HG02885 (cell line): Measurements from ENCODE around the gene ATG13.
"Not testable (repeated sequence)": the region's sequence is repeated elsewhere in the genome, so short reads cannot be mapped to it uniquely, and the experiment has no call there.

Source experiments
- ATAC-seq: cut with Tn5 transposase; IDR thresholded peaks from one replicate; pipeline ENCODE4 v1.9.1; 2021; ENCODE audit warnings: mild to moderate bottlenecking; ENCODE audit not compliant: unreplicated experiment, poor library complexity

Gene ATG13

DNA sequence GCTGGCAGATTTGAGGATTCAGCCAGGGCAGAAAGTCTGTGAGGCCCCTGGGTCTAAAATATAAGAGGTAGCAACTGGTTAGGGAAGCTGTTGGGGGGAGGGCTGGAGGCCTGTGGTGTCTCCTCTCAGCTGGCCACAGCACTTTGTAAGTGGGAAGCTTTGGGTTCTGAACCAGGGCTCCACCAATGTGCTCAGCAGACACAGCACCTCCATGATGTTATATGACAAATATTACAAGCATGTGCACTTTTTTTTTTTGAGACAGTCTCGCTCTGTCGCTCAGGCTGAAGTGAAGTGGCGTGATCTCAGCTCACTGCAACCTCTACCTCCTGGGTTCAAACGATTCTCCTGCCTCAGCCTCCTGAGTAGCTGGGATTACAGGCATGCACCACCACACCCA lies 75.1 kb downstream of the ATG13 start:
- ATAC-seq = no peak

DNA sequence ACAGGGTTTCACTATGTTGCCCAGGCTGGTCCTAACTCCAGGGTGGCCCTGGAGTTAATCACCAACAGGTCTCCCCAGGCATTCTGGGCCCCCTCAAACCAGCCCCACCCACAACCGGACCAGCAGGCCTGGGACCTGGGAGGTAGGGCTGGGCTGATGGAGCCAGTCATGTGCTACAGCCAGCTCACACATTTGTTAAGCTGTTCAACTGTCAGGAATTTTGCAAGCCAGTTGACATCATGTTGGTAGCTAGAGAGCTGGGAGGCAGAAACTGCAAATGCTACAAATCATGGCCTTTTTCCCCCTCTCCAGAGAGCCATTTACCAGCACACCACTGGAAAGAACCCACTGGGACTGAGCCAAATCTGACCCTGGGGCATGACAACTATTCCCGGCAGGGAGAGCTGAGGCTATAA lies 76.3 kb downstream of the ATG13 start:
- no peak for ATAC-seq

DNA sequence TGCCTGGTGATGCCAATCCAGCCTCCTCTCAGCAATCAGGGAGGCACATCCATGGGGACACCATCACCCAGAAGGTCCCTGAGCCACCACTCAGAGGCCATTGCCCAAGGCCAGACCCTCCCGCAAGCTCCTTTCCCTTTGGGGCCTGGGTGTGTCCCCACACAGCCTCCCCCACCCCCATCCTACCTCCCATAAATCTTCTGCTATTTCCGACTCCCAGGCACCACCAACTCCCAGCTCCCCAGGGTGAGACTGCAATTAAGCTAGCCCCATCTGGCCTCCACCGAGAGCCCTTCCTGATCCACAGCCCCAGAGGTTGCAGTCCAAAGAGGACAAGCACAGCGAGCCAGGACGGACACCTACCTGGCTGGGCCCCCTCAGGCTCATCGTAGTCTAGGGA lies 76.7 kb downstream of the ATG13 start:
- ATAC-seq = no peak

DNA sequence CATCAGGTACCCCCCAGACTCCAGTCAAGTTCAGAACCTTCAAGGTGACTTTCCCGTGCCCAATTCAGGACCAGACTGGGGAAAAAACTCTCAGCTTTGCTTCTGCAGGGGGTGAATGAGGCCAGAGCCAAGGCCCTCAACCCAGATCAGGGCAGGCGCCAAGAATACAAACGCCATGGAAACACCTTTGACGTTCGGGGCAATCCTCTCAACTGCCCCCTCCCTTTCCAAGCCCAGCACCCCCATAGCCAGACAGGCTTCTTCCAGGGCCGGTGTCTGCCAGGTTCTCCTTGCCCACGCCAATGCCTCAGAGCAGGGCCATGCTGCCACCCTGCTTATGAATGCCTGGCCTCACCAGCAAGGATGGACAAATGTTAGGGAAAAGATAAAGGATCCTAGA lies 77.3 kb downstream of the ATG13 start:
- no peak for ATAC-seq

DNA sequence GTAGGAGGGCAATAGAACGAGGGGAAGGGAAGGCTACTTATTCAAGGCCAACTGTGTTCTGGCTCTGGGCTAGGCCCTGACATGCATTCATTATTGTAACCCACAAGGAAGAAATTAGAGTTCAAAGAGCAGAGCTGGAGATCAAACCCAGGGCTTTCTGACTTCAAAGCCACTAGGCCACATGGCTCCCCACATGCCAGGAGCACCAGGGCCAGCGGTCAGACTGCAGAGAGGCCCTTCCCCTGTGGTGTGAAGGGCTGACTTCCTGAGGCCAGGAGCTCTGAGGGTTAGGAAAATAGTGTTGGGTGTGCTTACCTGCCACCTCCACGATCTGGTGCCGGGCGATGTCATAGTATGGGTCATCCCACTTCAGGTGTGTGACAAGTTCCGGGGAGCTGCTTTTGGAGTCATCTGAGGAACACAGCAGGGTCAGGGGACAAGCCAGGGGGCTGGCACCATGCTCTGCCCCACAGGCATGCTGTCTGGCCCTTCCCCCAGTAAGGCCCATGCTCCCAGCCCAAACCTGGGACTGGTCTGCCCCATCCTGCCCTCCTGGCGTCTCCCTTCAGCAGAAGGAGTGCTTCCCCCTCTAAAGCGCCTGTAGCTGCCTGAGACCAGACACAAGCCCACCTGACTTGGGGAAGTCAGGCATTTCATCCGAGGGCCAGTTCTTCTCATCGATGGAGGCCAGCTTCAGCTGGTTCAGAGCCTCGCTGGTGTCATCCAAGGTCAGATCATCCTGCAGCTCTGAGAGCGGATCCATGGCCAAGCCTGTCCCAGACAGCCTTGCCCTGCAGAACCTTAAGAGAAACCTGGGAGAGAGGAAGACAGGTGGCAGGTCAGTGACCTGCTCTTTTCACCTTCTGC lies 78.2 kb downstream of the ATG13 start:
- no peak for ATAC-seq

DNA sequence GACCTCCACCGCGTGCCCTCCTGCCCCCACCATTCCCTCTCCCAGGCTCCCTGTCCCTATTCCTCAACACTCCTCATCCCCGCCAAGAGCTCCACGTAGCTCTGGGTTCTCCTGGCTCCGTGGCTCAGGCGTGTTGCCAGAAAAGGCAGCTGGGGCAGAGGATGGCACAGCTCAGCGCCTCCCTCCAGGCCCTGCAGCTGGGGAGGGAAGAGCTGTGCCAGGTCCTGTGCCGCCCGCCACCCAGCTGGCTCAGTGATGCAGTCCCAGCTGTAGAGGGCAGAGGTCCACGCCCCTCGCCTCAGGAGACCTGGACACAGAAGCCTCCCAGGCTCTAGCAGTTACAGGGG lies 78.8 kb downstream of the ATG13 start:
- ATAC-seq = no peak

DNA sequence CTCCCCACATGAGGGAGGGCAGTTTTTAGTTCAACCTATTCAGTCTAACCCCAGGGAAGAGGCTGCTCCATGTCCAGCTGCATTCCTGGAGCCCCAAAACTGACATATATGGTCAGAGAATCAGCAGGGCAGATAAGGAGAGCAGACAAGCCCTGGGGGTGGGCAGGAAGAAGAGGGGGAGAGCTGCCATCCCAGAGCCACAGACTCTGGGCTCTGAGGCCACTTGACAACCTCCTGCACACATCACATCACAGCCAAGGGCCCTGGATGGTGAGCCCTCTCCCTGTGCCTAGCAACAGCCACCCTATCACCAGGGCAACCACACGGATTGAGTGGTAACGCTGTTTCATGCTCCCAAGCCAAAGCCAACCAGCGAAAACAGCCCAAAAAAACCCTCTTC lies 80.0 kb downstream of the ATG13 start:
- no peak for ATAC-seq

DNA sequence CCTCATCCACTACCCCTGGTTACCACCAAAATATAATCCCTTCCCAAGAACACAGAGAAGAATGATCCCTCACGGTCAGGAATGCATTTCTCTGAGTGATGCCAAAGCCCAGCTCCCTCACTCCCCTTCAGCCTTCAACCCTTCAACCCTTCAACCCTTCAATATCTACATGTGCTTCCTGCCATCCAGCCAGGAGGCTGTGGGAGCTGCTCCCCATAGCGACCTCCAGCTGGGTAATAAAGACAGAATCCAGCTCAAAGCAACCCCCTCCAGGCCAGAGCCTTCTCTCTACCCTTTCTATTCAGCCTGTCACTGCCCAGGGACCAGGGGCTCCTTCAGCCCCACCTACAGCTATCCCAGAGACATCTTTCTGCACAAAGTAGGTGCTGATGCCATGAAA lies 80.4 kb downstream of the ATG13 start:
- ATAC-seq = no peak

DNA sequence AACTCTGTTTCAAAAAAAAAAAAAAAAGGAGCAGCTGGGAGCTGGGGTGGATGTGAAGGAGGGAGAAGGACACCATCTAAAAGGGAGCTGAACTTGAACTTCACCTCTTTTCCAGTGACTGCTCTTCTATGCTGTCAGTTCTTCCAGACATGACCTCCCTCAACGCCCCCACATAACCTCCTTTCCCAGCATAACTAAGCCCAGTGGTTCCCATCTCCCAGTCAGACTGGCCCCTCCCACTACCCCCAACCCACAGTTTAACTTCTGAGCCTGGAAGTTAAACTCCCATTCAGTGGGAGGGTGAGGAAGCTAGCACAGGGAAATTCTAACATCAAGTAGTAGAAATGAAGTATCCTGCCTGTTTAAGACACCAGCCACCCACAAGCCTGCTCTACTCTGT lies 81.2 kb downstream of the ATG13 start:
- no peak for ATAC-seq

DNA sequence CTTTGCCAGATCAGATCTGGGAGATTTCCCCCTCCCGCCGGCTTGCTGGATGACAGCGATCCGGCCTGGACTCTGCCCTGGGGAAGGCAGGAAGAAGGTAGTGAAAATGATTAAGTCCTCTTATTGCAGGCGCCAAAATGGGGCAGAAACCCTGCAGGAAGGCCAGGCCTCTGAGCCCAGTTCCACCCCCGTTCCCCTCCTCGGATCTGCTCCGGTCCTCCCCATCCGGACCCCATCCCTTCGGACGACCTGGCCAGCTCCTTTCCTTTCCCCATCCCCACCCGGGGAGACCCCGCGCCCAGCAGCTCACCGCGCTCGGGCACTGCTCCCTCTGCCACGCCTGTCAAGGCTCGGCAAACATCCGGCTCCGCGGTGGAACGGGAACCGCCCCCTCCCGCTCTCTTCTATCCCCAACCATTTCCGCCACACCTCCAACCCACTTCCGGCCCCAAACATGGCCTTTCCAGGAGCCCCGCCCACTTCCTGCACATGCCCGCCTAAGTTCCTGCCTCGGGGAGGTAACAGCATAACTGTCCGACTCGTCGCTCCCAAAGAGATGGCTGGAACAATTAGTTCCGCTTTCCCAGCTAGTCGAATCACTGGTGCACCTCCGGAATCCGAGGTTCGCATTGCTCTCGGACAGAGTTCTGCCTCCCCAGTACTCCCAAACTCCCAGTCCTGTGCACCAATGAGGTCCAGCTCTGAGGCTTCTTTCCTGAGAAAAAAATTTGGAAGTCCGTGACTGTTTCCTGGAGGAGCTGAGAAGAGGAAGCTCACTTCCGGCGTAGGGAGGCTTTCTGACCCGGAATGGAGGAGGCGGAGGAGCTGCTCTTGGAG lies 83.1 kb downstream of the ATG13 start, which contains the start of the genes ARHGAP1 and ZNF408:
Gene ARHGAP1 (minus strand): TSS at position 379 of the 837 bp plus-strand sequence. CDS start 4,512 bp downstream, outside the sequence.
Gene ZNF408 (plus strand): TSS at position 791 of the 837 bp plus-strand sequence. CDS start 17 bp downstream, at position 808.
- peak; percentile 94 for ATAC-seq

DNA sequence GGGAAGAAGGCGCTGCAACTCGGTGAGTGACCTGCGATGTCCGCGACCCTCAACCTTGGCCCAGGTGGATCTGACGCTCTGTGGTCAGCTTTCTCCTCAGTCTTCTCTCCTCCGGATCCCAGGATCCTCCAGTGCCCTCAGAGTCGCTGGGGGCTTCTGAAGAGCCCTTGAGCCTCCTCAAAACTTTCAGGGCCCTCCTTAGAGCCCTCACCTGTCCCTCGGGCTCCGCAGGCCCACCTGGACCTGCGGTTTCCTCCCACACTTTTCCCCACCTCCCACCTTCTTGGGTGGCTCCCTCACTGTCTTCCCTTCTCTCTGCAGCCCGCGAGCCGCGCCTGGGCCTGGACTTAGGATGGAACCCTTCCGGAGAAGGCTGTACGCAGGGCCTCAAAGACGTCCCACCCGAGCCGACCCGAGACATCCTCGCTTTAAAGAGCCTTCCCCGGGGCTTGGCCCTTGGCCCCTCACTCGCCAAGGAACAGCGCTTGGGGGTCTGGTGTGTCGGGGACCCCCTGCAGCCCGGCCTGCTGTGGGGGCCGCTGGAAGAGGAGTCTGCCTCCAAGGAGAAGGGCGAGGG lies 83.8 kb downstream of the ATG13 start:
- ATAC-seq = no peak

DNA sequence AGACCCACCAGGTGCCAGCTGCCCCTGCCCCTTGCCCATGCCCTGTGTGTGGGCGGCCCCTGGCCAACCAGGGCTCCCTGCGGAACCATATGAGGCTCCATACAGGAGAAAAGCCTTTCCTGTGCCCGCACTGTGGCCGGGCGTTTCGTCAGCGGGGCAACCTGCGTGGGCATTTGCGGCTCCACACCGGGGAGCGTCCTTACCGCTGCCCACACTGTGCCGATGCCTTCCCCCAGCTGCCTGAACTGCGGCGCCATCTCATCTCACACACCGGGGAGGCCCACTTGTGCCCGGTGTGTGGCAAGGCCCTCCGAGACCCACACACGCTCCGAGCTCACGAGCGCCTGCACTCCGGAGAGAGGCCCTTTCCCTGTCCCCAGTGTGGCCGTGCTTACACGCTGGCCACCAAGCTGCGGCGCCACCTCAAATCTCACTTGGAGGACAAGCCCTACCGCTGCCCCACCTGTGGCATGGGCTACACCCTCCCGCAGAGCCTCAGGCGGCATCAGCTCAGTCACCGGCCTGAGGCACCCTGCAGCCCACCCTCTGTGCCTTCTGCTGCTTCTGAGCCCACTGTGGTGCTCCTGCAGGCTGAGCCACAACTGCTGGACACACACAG lies 87.8 kb downstream of the ATG13 start:
- ATAC-seq = no peak

DNA sequence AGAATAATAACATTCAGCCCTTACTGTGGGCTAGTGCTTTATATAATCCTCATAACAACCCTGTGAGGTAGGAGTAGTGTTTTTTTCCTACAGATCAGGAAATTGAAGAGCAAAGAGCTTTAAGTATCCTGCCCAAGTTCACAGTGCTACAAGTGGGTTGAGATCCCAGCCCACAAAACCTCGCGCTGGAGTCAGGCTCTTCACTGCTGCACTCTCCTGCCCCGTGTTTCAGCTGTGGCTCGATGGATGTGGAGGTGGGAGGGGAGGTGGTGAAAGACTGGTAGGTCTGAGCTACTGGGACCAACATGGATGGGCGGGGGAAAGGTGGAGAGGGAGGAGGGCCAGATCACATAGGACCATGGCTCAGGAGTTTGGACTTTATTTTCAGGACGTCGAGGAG lies 89.5 kb downstream of the ATG13 start:
- no peak for ATAC-seq

DNA sequence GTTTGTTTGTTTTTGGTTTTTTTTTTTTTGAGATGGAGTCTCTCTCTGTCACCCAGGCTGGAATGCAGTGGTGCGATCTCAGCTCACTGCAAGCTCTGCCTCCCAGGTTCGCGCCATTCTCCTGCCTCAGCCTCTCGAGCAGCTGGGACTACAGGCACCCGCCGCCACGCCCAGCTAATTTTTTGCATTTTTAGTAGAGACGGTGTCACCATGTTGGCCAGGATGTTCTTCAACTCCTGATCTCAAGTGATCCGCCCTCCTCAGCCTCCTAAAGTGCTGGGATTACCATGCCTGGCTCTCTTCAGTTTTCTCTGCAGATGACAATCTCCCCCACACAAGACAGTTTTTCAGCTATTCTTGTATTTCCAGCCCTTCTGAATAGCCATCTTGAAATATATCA lies 92.0 kb downstream of the ATG13 start:
- not testable (repeated sequence) for ATAC-seq

DNA sequence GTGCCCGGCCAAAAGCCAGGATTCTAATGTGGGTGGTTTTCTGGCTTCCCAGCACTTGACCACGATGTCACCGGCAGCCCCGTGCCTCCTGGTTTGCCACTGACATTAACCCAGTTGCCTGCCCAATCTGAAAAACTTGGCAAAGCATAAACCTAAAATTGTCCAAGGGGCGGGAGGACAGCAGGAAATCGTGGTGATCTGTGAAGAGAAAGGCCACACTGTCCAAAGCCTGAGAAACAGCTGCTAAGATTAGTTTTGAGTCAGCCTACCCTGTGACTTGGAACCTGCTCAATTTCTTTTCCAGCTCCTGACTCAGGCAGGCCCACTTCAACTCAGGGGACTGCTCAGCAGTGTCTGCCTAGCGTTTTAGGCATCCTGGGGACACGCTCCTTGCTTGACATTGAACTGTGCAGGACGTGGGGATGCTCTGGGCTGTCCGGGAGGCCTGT lies 93.5 kb downstream of the ATG13 start:
- no peak for ATAC-seq

DNA sequence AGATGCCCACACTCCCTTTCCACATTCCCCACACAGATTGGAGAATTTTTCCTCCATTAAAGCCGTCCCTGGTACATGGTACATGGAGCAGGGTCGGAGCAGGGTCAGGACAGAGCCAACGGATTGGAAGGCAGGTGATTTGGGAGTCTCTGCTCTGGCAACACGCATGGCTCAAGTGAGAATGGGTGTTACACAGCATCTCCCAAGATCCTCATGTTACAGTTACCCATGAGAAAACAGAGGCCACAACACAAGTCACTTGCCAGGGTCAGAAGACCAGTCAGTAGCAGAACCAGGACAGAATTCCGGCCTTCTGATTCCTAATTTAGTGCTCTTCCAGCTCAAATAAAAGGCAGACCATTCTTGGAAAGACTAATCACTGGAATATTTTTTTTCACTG lies 94.0 kb downstream of the ATG13 start:
- no peak for ATAC-seq

DNA sequence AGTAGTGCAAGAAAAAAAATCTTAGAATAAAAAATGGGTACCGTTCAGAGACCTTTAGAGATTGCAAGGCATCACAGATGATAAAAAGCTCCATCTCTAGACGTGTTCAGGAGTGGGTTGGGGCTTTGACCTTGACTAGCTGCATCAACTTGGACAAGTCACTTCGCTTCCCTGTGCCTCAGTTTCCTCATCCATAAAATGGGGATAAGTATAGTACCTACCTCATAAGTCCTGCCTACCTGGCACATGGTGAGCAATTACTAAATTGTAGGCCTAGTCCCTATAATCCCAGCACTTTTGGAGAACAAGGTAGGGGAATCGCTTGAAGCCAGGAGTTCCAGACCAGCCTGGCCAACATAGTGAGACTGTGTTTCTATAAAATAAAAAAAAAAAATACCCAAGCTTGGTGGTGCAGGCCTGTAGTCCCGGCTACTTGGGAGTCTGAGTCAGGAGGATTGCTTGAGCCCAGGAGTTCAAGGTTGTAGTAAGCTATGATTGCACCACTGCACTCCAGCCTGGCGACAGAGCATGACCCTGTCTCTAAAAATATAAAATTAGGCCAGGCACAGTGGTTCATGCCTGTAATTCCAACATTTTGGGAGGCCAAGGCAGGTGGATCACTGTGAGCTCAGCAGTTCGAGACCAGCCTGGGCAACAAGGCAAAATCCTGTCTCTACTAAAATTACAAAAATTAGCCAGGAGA lies 95.7 kb downstream of the ATG13 start:
- ATAC-seq = no peak

DNA sequence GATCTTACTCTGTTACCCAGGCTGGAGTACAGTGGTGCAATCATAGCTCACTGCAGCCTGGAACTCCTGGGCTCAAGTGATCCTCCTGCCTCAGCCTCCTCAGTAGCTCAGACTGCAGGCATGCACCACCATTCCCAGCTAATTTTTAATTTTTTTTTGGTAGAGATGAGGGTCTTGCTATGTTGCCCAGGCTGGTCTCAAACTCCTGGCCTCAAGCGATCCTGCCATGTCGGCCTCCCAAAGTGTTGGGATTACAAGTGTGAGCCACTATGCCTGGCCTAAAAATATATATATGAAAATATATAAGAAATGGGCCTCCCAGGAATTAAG lies 100.4 kb downstream of the ATG13 start:
- not testable (repeated sequence) for ATAC-seq

DNA sequence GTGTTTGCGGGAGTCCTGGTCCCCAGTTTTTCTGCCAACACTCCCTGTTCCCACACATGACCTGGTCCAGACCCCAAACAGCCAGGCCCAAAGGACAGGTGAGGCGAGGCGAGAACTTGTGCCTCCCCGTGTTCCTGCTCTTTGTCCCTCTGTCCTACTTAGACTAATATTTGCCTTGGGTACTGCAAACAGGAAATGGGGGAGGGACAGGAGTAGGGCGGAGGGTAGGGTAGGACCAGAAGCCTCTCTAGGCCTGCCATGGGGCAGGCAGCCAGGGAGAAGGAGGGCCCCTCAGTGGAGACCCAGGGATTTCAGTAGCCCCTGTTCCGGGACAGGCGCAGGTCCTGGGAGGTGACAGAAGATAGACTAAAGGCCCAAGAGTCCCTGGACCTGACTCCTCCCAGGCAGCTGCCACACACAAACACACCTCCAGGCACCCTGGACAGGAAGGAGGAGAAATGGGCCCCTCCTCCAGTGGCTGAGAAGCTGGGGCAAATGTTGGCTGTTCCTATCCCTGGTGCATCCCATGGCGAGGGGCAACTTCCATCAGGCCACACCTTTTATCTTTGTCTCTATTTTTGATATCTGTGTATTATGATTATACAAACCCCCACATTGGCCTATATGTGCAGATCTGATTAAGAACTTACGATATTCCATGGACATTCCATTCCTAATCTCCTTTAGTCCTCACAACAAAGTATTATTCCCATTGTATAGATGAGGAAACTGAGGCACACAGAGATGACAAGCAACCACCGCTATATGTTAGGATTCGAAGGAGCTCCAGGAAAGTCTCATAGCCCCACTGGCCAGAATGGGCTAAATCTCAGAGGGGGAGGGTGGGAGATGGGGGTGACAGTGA lies 101.0 kb downstream of the ATG13 start:
- no peak for ATAC-seq
